HG02870 (cell line): Measurements from ENCODE around the gene DRAM2.
"Not testable (repeated sequence)": the region's sequence is repeated elsewhere in the genome, so short reads cannot be mapped to it uniquely, and the experiment has no call there.

Experiments
- ATAC-seq: cut with Tn5 transposase; IDR thresholded peaks from one replicate; pipeline ENCODE4 v1.9.1; 2021; ENCODE audit warnings: mild to moderate bottlenecking, moderate library complexity; ENCODE audit not compliant: unreplicated experiment

DRAM2 gene

GRCh38 chr1:111084999-111085398 lies 54.9 kb downstream of the DRAM2 start:
- ATAC-seq = no peak

GRCh38 chr1:111082421-111083203 lies 57.3 kb downstream of the DRAM2 start:
- ATAC-seq = no peak

GRCh38 chr1:111079329-111079728 lies 60.6 kb downstream of the DRAM2 start:
- ATAC-seq = not testable (repeated sequence)

- ATAC-seq = not testable (repeated sequence)
These were observed 62.6 kb downstream of the DRAM2 start for GRCh38 chr1:111077312-111077711.
